Uterus (tissue), 2 donors: ENCODE measurements around the gene GPATCH2.

ENCODE experiments used
- POLR2A ChIP-seq, 2 donors: fragments of 450-650 bp; IDR thresholded peaks; one replicate each; pipeline ENCODE4 v1.6.1; 2016; ENCODE audit warnings: antibody characterized with exemption in 2 of 2, mild to moderate bottlenecking in 1 of 2, moderate library complexity in 1 of 2
- TF ChIP-seq, protein P1 (sequence below), 4 experiments: fragments of 200-600 bp in 2 of 4; fragments of 450-650 bp in 2 of 4; sonication (generic) in 2 of 4; IDR thresholded peaks; one replicate each; pipeline ENCODE4 v1.5.1; 2016 to 2019; ENCODE audit warnings: antibody characterized with exemption in 4 of 4, mild to moderate bottlenecking in 2 of 4, moderate library complexity in 1 of 4

DNA sequence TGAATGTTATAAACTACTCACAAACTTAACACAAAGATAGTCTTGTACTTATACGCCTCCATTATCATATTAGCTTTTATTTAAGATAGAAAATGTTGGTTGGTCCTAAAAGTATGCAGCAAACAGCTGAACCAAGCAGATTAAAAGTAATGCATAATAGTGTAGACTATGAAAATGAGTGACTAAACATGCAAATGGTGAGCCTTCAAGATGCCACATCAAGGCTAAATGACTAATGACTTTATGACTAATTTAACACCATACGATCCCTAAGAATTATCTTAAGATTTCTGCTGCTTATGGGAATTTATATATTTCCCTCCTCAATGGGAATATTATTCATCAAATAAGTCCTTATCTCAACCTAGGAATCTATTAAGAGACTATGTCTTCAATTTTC, 4.6 kb downstream of the GPATCH2 start:
- TF ChIP-seq, protein P1, sequence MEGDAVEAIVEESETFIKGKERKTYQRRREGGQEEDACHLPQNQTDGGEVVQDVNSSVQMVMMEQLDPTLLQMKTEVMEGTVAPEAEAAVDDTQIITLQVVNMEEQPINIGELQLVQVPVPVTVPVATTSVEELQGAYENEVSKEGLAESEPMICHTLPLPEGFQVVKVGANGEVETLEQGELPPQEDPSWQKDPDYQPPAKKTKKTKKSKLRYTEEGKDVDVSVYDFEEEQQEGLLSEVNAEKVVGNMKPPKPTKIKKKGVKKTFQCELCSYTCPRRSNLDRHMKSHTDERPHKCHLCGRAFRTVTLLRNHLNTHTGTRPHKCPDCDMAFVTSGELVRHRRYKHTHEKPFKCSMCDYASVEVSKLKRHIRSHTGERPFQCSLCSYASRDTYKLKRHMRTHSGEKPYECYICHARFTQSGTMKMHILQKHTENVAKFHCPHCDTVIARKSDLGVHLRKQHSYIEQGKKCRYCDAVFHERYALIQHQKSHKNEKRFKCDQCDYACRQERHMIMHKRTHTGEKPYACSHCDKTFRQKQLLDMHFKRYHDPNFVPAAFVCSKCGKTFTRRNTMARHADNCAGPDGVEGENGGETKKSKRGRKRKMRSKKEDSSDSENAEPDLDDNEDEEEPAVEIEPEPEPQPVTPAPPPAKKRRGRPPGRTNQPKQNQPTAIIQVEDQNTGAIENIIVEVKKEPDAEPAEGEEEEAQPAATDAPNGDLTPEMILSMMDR (IDR thresholded peaks at IDR 0.05): no peak
- TF ChIP-seq POLR2A (IDR thresholded peaks at IDR 0.05): no peak
